Stimulated activated CD4-positive, alpha-beta T cell treated with anti-CD3 and anti-CD28 coated beads, Interleukin-4, amount 100 ng/mL, for 24 hours (primary cell): ENCODE data around the gene STON2.
A peak's percentile ranks its signal among the peaks of the same experiment; 100 is the strongest.
"Not testable (repeated sequence)": the region's sequence is repeated elsewhere in the genome, so short reads cannot be mapped to it uniquely, and the experiment has no call there.

Source experiments
- DNase-seq: peaks from one replicate; pipeline ENCODE4 v3.0.0-alpha.2; 2020

The STON2 gene, protein sequence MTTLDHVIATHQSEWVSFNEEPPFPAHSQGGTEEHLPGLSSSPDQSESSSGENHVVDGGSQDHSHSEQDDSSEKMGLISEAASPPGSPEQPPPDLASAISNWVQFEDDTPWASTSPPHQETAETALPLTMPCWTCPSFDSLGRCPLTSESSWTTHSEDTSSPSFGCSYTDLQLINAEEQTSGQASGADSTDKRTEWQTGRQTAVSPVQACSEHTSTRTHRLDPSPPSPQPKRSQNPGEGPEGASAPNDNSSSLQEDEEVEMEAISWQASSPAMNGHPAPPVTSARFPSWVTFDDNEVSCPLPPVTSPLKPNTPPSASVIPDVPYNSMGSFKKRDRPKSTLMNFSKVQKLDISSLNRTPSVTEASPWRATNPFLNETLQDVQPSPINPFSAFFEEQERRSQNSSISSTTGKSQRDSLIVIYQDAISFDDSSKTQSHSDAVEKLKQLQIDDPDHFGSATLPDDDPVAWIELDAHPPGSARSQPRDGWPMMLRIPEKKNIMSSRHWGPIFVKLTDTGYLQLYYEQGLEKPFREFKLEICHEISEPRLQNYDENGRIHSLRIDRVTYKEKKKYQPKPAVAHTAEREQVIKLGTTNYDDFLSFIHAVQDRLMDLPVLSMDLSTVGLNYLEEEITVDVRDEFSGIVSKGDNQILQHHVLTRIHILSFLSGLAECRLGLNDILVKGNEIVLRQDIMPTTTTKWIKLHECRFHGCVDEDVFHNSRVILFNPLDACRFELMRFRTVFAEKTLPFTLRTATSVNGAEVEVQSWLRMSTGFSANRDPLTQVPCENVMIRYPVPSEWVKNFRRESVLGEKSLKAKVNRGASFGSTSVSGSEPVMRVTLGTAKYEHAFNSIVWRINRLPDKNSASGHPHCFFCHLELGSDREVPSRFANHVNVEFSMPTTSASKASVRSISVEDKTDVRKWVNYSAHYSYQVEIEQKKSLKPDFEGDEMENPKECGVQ

DNA sequence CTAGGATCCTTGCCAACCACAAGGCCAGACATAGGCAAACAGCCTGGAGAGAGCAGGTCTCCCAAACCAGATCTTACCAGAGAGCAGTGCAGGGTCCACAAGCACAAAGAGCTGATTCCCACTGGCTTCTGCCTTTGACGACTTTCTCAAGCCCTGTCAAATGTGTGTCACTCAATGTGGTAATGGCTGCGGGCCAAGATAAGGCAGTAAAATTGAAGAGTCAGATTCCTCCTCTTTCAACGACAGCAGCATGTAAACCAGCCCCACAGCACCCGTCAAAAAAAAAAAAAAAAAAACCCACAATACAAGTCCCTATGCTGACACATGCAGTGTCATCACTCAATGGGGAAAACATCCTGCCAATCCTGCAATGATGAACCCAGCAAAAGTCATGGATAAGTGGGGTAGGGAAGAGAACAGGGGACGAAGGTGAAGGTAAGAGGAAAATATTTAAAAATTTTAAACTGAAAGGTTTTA is at the start of gene STON2:
Gene STON2, minus strand, starts transcription at position 123 of the 477 bp plus-strand sequence. CDS start 1,942 bp downstream, outside the sequence.
- peak; percentile 8 for DNase-seq

DNA sequence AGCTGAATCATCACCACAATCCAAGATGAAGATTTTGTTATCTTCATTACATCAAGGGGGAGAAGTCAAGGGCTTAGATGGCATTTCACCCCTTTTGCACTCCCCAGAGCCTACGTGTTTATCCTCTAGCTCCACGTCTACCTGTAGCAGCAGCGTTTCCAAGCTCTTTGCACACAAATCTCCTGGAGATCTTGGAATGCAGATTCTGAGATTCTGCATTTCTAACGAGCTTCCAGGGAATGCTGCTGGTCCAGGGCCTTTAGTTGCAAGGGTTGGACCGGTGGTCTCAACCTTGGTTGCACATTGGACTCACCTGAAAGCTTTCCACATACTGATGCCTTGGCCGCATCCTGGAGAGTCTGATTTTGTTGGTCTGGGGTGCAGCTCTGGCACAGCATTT is 49.5 kb upstream of the STON2 start:
- DNase-seq: no peak

DNA sequence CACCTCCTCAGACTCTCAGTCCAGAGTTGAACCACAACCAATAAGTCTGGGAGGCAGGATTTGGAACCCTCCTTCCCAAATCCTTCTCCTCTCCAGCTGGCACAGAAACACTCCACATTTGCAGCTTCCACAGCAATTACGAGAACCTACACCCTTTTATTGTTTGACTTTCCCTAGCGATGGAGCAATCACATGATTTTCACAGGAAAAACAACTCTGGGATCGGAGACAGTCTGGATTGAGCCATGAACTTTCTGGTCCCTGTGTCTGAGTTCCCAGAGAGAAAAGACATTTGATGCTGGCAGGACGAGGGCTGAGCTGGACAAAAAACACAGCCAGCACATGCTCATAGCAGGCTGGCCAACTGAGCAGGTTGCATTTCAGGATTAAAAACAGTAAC is 49.0 kb upstream of the STON2 start:
- no peak for DNase-seq

DNA sequence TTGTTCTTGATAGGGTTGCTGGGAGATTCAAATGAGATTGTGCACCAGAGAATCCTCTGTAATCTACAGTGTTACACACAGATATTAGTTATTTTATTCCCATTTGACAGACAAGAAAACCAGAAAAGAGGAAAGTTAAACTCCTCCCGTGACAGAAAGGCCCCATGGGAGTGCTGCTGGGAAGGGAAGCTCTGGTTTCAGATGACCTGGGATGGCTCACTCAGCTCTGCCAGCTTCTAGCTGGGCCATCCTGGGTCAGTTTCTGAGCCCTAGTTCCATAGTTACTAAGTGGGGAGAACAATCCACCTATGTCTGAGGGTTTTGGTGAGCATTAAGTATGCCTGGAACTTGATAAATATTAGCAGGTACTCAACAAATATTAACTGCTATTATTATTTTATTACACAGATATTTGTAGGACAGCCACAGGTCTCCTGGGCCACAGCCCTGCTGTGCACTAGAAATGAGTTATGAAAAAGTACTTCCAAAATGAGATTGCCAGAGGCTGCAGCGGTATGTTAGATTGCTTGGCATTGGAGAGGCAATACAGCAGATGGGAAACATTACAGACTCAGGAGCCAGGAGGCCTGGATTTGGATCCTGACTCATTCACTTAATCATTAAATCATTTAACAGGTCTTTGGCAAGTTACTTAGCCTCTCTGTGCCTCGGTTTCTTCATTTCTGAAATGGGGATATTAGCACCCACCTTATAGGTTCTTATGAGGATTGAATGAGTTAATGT is 47.1 kb upstream of the STON2 start:
- DNase-seq: no peak

DNA sequence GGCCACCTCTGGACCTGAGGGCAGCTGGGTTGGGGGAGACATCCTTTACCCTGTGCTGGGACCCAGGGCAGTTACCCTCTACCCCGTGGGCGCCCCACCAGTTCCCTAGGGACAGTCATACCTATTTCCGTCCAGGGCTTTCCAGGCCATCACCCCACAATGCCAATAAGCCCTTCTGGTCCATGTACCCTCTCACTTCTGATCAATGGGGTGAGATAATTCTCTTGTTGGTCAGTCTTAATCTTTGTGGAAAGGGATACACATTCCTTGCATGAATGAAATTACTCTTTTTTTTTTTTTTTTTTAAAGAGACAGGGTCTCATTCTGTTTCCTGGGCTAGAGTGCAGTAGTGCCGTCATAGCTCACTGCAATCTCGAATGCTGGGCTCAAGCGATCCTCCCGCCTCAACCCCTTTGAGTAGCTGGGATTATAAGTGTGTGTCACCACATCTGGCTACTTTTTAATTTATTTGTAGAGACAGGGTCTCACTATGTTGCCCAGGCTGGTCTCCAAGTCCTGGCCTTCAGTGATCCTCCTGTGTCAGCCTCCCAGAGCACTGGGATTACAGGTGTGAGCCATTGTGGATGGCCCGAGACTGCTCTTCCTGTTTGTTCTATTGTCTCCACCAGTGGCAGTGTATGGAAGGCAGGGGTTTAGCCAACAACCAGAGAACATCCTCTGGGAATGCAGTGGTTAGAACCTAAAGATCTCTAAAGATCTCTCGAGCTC is 46.3 kb upstream of the STON2 start:
- no peak for DNase-seq

DNA sequence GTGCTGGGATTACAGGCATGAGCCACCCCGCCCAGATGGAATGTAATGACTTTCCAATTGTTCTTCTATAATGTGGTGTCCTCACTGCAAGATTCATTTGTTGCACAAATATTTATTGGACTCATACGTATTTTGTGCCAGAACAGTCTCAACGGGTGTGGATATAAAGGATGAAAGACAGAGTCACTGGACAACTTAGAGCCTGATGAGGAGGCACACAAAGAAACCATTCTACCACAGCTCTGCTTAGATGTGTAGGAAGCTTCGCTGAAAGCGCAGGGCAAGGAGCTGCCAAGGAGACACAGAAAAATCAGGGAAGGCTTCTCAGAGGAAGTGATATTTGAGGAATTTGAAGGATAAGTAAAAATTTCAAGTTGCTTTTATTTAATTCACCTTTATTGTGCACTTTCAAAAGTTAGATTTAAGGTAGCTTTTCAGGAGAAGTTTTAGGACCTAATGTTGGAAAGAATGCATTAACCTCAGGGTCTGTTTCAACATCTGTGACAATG is 41.6 kb upstream of the STON2 start:
- DNase-seq: no peak

DNA sequence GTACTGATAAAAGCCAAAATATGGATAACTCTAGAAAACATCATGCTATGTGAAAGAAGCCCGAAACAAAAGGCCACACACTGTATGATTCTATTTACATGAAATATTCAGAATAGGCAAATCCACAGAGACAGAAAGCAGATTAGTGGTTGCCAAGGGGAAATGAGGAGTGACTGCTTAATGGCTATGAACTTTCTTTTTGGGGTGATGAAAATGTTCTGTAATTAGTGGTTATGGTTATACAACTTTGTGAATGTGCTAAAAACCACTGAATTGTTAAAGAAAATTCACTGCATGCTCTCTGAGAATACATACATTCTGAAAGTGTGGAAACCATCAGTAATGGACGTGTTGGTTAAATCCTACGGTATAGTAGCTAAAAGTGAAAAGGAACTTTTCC is 39.9 kb upstream of the STON2 start:
- no peak for DNase-seq

DNA sequence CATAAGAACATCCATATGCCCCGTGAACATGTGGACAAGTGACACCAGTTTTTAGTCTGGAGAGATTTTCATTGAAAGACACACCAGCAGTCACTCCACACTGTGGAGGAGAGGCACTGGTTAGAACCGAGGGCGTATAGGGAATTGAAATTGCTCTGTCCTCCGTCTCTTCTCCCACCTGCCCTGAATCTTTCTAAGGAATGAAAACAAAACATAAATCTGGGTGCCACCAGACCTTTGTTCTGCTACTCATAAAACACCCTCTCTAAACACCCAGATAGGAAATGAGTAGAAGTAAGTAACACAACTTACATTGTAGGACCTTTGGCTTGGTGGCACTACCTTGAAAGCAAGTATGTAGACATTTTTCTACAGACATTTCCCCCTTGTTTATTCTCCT is 37.1 kb upstream of the STON2 start:
- DNase-seq: no peak

DNA sequence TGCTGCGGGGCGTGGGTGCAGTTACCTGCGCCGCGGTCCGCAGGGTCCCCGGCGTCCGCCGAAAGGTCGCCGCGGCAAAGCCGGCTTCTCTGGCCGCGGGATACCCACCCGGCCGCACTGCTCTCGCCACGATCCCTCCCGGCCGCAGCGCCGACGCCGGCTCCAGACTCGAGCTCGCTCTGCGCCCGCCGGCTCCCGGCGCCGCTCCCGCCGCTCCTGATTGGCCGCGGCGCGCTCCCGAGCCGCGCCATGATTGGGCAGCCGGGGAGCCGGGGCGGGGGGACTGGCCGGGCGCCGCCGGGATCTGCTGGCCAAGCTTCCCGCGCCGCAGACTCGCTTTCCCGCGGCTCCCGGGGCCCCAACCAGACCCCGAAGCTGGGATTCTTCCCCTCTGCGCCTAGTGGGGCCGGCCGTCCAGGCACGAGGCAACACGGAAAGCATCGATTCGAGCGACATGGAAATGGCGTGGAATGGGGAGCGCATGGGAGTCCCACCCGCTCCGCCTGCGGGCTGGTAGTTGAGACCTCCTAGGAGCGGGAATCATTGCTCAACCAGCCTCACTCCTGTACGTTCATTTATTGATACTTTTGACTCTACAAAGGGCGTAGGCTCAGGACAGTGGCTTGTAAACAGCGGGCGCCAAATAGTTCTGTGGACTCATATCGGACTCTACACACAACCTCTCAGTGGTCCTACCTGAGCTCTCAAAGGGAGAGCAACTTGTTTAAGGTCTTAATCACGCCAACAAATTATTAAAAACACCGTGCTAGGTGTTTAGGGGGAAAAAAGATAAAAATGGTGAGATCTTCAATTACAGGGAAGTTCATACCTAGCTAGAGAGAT is 36.4 kb upstream of the STON2 start:
- peak; percentile 42 for DNase-seq

DNA sequence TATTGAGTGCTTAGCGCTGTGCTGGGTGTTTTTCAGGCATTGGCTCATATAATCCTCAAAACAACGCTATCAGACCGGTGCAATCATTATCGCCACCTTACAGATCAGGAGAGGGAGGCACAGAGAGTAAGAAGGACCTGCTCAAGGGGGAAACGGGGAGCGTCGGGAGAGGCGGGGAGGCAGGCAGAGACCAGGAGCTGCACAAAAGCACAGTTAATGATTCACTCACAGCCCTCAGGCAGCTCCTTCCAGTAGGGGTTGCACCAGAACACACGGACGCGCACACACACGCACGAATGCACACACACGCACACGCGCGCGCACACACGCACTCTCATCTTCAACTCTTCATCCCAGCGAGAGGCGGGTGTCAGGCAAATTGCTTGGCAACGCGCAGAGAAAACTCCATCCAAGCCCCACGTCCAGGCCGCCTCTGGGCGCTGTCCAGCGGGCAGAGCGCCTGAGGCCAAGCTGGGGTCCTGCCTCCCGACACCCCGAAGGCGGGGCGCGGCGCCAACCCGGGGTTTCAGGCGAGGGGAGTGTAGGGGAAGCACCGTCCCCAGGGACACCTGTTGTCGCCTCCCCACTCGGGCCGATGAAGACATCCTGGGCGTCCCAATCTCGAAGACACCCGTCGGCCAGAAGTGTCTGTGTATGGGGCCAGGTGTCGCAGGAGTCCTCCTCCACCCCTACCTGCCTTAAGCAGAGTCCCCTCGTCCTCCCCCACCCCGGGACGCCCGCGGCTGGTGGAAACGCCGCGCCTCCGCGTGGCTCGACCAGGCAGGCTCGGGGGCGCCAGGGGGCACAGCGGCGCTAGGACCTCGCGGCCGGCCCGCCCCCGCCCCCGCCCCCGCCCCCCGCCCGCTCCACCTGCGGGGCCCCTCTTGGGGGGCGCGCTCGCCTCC is 35.5 kb upstream of the STON2 start:
- peak; percentile 10 for DNase-seq

DNA sequence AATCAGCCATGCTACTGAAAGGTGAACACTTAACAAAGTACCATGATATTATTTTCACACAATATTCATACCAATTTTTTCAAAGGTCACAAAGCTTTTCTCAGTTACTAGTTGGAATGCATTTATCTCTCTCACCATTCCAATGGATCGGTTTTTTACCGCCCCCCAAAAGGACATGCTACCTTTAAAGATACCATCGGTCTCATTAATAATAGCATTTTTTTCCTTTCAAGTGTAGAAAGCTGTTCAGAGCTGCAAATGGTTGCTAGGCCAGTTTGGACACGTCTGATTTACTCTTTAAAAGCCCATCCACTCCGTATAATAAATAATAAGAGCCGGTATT is 34.9 kb upstream of the STON2 start:
- DNase-seq: no peak

DNA sequence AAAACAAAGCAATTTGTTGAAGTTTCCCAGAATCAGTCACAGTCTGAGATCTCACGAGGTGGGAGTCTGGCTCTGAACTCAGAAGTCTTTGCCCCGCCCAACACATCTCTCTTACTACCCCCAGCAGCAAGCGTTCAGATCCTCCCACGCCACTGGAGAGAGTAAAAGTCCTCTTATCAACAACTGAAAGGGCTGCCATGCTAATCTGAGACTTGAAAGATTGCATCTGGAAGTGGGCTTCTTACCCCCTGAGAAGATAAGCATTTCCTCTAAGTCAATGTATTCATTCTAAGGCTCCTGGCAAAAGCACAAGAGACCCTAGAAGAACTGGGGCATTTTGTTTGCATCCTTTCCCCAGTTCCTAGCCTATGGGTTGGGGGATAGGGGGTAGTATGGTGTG is 34.1 kb upstream of the STON2 start:
- DNase-seq: no peak

DNA sequence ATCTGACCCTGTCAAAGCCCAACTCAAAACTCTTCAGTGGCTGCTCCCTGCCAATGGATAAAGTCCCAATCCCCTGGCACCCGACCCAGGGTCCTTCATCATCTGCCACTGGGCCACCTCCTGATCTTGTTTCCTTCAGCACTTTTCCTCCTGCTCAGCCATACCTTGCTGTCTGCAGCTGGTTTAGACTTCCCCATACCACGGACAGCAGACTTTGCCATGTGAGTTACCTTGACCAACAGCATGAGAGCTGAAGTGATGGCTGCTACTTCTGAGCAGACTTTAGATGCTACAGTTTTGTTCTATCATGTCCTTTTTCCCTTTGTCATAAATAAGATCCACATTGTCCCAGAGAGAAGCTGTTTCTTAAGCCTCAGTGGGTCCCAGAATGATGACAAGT is 33.3 kb upstream of the STON2 start:
- DNase-seq: no peak

DNA sequence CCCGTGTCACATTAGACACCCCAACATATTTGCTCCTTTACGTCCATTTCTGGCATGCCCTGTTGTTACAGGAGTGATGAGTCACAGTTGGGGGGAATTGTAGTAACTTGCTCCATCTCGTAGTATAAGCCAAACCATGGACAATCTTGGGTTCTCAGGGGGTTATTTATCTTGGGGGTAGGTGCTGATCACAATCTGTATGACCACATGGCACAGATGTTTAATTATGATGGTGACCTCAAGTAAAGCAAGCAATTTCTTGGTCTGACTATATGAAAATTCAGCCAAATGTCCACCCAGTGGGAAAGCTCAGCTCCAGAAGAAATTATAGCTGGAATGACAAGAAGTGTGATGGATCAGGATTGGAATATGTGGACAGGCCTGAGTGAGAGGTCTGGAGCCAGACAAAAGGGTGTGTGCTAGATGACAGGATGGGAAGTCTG is 32.1 kb upstream of the STON2 start:
- no peak for DNase-seq

DNA sequence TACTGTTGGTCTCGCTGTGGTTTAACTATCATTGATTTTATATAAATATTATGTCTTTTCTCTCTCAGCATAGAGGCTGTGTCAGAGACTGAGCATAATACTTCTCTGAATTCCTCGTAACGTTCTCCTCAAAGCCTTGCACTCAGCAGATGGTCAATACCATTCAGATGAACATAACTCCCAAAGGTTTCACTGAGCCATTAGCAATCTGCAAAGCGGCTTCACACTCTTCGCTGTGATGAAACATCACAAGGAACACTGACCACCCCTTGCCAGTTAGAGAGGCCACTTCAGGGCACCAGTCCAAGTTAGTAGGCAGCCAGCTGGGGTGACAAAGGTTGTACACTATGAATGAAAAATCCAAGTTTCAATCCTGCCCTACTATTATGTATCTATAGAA is 30.1 kb upstream of the STON2 start:
- no peak for DNase-seq

DNA sequence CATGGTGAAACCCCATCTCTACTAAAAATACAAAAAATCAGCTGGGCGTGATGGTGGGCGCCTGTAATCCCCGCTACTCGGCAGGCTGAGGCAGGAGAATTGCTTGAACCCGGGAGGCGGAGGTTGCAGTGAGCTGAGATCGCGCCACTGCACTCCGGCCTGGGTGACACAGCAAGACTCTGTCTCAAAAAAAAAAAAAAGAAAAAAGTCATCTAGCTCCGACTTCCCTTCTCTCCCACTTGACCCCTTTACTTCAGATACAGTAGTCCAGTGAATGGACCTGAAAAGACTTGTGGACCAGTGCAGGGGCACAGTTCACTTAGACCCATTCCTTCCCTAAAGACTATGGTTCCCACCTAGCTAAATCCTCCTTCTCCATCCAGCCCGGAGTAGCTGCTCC is 29.6 kb upstream of the STON2 start:
- DNase-seq: not testable (repeated sequence)

DNA sequence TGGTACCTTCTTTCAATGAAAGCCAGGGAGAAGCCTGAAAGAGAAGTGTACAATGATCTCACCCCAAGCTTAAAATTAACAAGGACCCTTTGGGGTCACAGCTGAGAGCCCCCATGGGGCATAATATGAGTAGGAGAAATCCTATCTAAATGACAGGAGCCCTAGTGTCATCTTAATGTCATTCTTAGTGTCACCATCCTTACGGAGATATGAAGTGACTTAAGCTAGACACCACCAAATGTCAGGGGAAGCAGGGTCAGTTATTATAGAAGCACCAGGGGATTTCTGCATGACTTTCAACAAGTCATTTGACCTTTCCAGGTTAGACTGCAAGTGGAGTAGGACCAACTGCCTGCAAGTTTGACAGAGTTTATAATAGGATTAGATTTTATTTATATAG is 28.9 kb upstream of the STON2 start:
- DNase-seq: no peak

DNA sequence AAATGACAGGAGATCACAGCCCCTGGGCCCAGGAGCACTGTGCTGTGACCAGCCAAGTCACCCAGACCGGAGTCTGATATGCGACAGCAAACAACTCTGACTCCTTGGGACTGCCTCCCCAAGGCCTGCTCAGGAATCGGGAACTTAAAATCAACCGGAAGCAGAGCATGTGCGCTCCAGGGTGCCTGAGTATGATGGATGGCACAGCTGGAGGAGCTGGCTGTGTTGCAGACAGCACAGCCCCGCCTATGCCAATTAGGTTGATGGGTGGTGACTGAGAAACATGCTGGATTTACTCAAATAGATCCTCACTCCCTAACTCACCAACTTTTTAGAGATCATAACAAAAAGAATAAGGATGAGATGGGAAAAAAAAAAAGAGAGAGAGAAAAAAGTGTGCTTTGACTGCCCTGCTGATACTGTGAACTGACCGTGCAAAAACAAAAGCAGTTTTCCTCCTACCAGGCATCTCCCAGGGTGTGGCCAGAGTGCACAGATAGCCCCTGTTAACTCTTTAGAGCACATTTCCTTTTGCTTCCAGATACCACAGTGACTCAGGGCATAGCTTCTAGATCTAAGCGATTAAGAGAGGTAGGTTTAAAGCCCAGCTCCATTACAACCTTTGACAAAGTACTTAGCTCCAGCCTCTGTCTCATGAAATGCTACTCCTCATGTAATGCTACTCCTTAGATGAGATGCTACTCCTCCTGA is 27.4 kb upstream of the STON2 start:
- no peak for DNase-seq

DNA sequence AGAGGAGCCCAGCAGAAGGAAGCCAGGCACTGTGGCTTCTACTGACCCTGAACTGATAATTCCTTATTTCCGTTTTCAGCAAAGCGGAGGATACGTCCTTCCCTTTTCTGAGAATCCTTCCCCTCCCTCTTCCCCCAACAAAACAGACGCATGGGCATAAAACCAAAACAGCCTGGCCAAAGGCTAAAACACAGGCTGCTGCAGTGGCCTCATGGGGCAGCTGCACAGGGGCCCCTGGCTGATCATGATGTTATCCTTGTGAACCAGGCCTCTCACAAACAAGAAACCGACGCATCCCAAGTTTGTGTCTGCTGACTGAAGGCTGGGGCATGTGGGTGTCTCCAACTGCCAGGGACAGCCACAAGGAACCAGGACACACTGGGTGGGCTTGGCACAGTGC is 23.4 kb upstream of the STON2 start:
- no peak for DNase-seq
